Liver (tissue), 9 donors: ENCODE data around the gene TEX2. TPM values are rescaled to one million over a fixed set of nuclear protein-coding genes. Genes with fewer than 3 reads are reported as not detected.

ENCODE experiments used
- DNase-seq: peaks from one replicate; pipeline ENCODE4 v3.0.0-alpha.2; 2017; ENCODE audit warnings: low spot score
- H3K27ac ChIP-seq, 2 donors: one replicate each; pipeline ENCODE4 v1.7.0; 2013; ENCODE audit warnings: inconsistent platforms in 2 of 2, low read length in 2 of 2, control low read depth in 1 of 2, low read depth in 1 of 2, mild to moderate bottlenecking in 1 of 2
- H3K27me3 ChIP-seq, 4 donors: one replicate each; pipeline versions ENCODE4 v1.6.1 to v1.7.0; 2013; ENCODE audit warnings: low read length in 3 of 4, inconsistent platforms in 1 of 4, mild to moderate bottlenecking in 1 of 4, moderate library complexity in 1 of 4; ENCODE audit not compliant: control insufficient read depth in 4 of 4, insufficient read depth in 4 of 4
- H3K36me3 ChIP-seq, 4 donors: one replicate each; pipeline versions ENCODE4 v1.6.1 to v1.7.0; 2013; ENCODE audit warnings: low read length in 3 of 4, mild to moderate bottlenecking in 3 of 4, low read depth in 1 of 4, moderate library complexity in 1 of 4; ENCODE audit not compliant: control insufficient read depth in 4 of 4, insufficient read depth in 3 of 4
- H3K4me1 ChIP-seq, 4 donors: one replicate each; pipeline versions ENCODE4 v1.6.1 to v1.7.0; 2013; ENCODE audit warnings: low read length in 3 of 4, mild to moderate bottlenecking in 3 of 4, moderate library complexity in 1 of 4; ENCODE audit not compliant: control insufficient read depth in 4 of 4, insufficient read depth in 4 of 4
- H3K4me3 ChIP-seq, 3 donors: one replicate each; pipeline versions ENCODE4 v1.6.1 to v1.7.0; 2013; ENCODE audit warnings: low read length in 3 of 3, control low read depth in 1 of 3, low read depth in 1 of 3, mild to moderate bottlenecking in 1 of 3
- H3K9ac ChIP-seq, 2 donors: one replicate each; pipeline ENCODE4 v1.7.0; 2013; ENCODE audit warnings: low read length in 2 of 2, mild to moderate bottlenecking in 2 of 2, moderate library complexity in 2 of 2, control low read depth in 1 of 2, low read depth in 1 of 2
- H3K9me3 ChIP-seq, 4 donors: one replicate each; pipeline versions ENCODE4 v1.6.1 to v1.7.0; 2013; ENCODE audit warnings: low read length in 3 of 4; ENCODE audit not compliant: control insufficient read depth in 4 of 4
- ATF3 ChIP-seq: IDR thresholded peaks from 2 replicates; pipeline ENCODE4 v1.6.1; 2016; ENCODE audit warnings: antibody characterized with exemption
- CTCF ChIP-seq: fragments of 150-350 bp; IDR thresholded peaks from 2 replicates; pipeline ENCODE4 v1.5.1; 2017; ENCODE audit warnings: improper control_type of control experiment, low read depth, low read length; ENCODE audit not compliant: missing input control
- EGR1 ChIP-seq, 2 donors: IDR thresholded peaks; 2 replicates each; pipeline ENCODE4 v1.6.1; 2016 to 2018; ENCODE audit warnings: antibody characterized with exemption in 2 of 2, low read depth in 2 of 2
- FOXA1 ChIP-seq: IDR thresholded peaks from 2 replicates; pipeline ENCODE4 v1.6.1; 2016; ENCODE audit warnings: antibody characterized with exemption
- FOXA2 ChIP-seq: IDR thresholded peaks from 2 replicates; pipeline ENCODE4 v1.6.1; 2016; ENCODE audit warnings: antibody characterized with exemption
- GABPA ChIP-seq, 2 donors: IDR thresholded peaks in 1 of 2; conservative IDR thresholded peaks in 1 of 2; 2 replicates each; pipeline ENCODE4 v1.6.1; 2016; ENCODE audit warnings: antibody characterized with exemption in 2 of 2, mild to moderate bottlenecking in 1 of 2, moderate library complexity in 1 of 2
- HNF4A ChIP-seq, 2 donors: conservative IDR thresholded peaks; 2 replicates each; pipeline ENCODE4 v1.6.1; 2016; ENCODE audit warnings: antibody characterized with exemption in 2 of 2, mild to moderate bottlenecking in 2 of 2
- HNF4G ChIP-seq: IDR thresholded peaks from 2 replicates; pipeline ENCODE4 v1.6.1; 2016; ENCODE audit warnings: antibody characterized with exemption
- JUND ChIP-seq, 2 donors: IDR thresholded peaks; 2 replicates each; pipeline ENCODE4 v1.6.1; 2016; ENCODE audit warnings: antibody characterized with exemption in 2 of 2
- MAX ChIP-seq: IDR thresholded peaks from 2 replicates; pipeline ENCODE4 v1.6.1; 2016; ENCODE audit warnings: antibody characterized with exemption
- NR2F2 ChIP-seq: IDR thresholded peaks from 2 replicates; pipeline ENCODE4 v1.6.1; 2016; ENCODE audit warnings: antibody characterized with exemption
- RAD21 ChIP-seq, 2 donors: IDR thresholded peaks; 2 replicates each; pipeline ENCODE4 v1.6.1; 2016; ENCODE audit warnings: antibody characterized with exemption in 2 of 2, mild to moderate bottlenecking in 2 of 2
- REST ChIP-seq: IDR thresholded peaks from 2 replicates; pipeline ENCODE4 v1.6.1; 2016; ENCODE audit warnings: antibody characterized with exemption, mild to moderate bottlenecking
- RXRA ChIP-seq, 2 donors: IDR thresholded peaks; 2 replicates each; pipeline ENCODE4 v1.6.1; 2017 to 2018; ENCODE audit warnings: antibody characterized with exemption in 2 of 2, mild to moderate bottlenecking in 1 of 2
- SP1 ChIP-seq: IDR thresholded peaks from 2 replicates; pipeline ENCODE4 v1.6.1; 2018; ENCODE audit warnings: antibody characterized with exemption, mild to moderate bottlenecking
- TAF1 ChIP-seq: conservative IDR thresholded peaks from 2 replicates; pipeline ENCODE4 v1.6.1; 2016; ENCODE audit warnings: antibody characterized with exemption, mild to moderate bottlenecking
- YY1 ChIP-seq: IDR thresholded peaks from 2 replicates; pipeline ENCODE4 v1.6.1; 2016; ENCODE audit warnings: antibody characterized with exemption, mild to moderate bottlenecking
- ZBTB33 ChIP-seq: IDR thresholded peaks from 2 replicates; pipeline ENCODE4 v1.6.1; 2016; ENCODE audit warnings: antibody characterized with exemption
- WGBS: extraction: QIAGEN DNeasy Blood & Tissue Kit; methylation state at CpG from one replicate; pipeline ENCODE4 v1.1.7; 2013; 5-methylcytosine and 5-hydroxymethylcytosine counted together
- polyA plus RNA-seq, 2 donors: library from polyadenylated mRNA; stranded (reverse) in 1 of 2; unstranded in 1 of 2; fragments of 200-250 nt in 1 of 2; fragments of >200 nt in 1 of 2; fragmentation: Nextera tagmentation in 1 of 2; extraction: Ambion mirVana in 1 of 2; gene quantifications; one replicate each; pipeline versions ENCODE4 v1.2.1 to v1.2.3, GENCODE V29; 2013 to 2015
- total RNA-seq, 2 donors: library from RNA; depleted of rRNA; stranded (reverse); fragments of >200 nt; gene quantifications; one replicate each; pipeline ENCODE4 v1.2.3, GENCODE V29; 2014
- donor health status: healthy.
- donor health status: healthy.
- donor health status: healthy.
- donor health status: healthy.
- donor health status: healthy.

Gene TEX2
- total and polyA plus RNA-seq, 4 donors, result 15.9 to 39.8 (median 28.2) TPM

- Histone ChIP-seq H3K27ac (peak overlapping the region in 1 of 2 donors; percentile 4), H3K27me3 (no peaks in the 10 kb centered on the region), H3K9ac (no peak overlapping the region), H3K36me3 (no peaks in the 10 kb centered on the region), H3K4me1 (peaks cover 4 to 53% (median 41%) of the 10 kb centered on the region in 4 donors), H3K4me3 (no peak overlapping the region), H3K9me3 (no peaks in the 10 kb centered on the region)
- no peak for DNase-seq
- 77% methylated on average over 3 of the region's 3 CpGs for WGBS
- TF ChIP-seq ZBTB33 (no peak), GABPA (IDR thresholded peaks at IDR 0.05 in 1 of 2, conservative IDR thresholded peaks at IDR 0.05 in 1 of 2) (no peak), EGR1 (IDR thresholded peaks at IDR 0.05; ENCODE audit: low read depth in 2 of 2) (no peak), SP1 (no peak), MAX (no peak), HNF4G (no peak), HNF4A (conservative IDR thresholded peaks at IDR 0.05) (no peak), RXRA (IDR thresholded peaks at IDR 0.05) (no peak), FOXA2 (no peak), ATF3 (no peak), NR2F2 (no peak), JUND (IDR thresholded peaks at IDR 0.05) (no peak), REST (no peak), YY1 (no peak), CTCF (no peak), RAD21 (IDR thresholded peaks at IDR 0.05) (no peak), TAF1 (no peak), FOXA1 (no peak)
Observed at GRCh38 chr17:64259426-64259825, 3.6 kb downstream of the TEX2 start.
